Mesendoderm (in vitro differentiated cells): Measurements from ENCODE around the gene SAMD4B.

Experiments used
- DNase-seq: peaks from one replicate; pipeline ENCODE4 v3.0.0; 2013
- H2AK5ac ChIP-seq: 2 replicates; pipeline ENCODE4 v1.6.1; 2013; ENCODE audit warnings: low read length, inconsistent platforms
- H2BK120ac ChIP-seq: 2 replicates; pipeline ENCODE4 v1.6.1; 2013; ENCODE audit warnings: low read depth, mild to moderate bottlenecking, low read length, moderate library complexity, mixed read lengths
- H2BK15ac ChIP-seq: replicated peaks from 2 replicates; pipeline ENCODE4 v1.6.1; 2013; ENCODE audit warnings: low read depth, mild to moderate bottlenecking, moderate library complexity
- H2BK5ac ChIP-seq: 2 replicates; pipeline ENCODE4 v1.6.1; 2013; ENCODE audit warnings: low read length, inconsistent platforms
- H3K18ac ChIP-seq: 2 replicates; pipeline ENCODE4 v1.6.1; 2013; ENCODE audit warnings: mild to moderate bottlenecking, low read length, mixed read lengths
- H3K23ac ChIP-seq: one replicate; pipeline ENCODE4 v1.6.1; 2013; ENCODE audit warnings: low read length
- H3K27ac ChIP-seq: 2 replicates; pipeline ENCODE4 v1.5.1; 2013; ENCODE audit warnings: low read depth, mild to moderate bottlenecking, inconsistent platforms, low read length, moderate library complexity
- H3K27me3 ChIP-seq: 2 replicates; pipeline ENCODE4 v1.6.1; 2013; ENCODE audit warnings: low read length, control low read depth, mild to moderate bottlenecking, inconsistent platforms; ENCODE audit not compliant: insufficient read depth, poor library complexity
- H3K36me3 ChIP-seq: 2 replicates; pipeline ENCODE4 v1.6.1; 2013; ENCODE audit warnings: low read length, inconsistent platforms; ENCODE audit not compliant: control insufficient read depth, insufficient read depth
- H3K4ac ChIP-seq: one replicate; pipeline ENCODE4 v1.6.1; 2013; ENCODE audit warnings: low read depth, mild to moderate bottlenecking, low read length, moderate library complexity
- H3K4me1 ChIP-seq: 2 replicates; pipeline ENCODE4 v1.6.1; 2013; ENCODE audit warnings: low read depth, low read length, inconsistent platforms; ENCODE audit not compliant: control insufficient read depth
- H3K4me2 ChIP-seq: 2 replicates; pipeline ENCODE4 v1.6.1; 2013; ENCODE audit warnings: low read length
- H3K4me3 ChIP-seq: 2 replicates; pipeline ENCODE4 v1.5.1; 2013; ENCODE audit warnings: mild to moderate bottlenecking, low read length
- H3K56ac ChIP-seq: one replicate; pipeline ENCODE4 v1.6.1; 2013; ENCODE audit warnings: low read length
- H3K79me1 ChIP-seq: 2 replicates; pipeline ENCODE4 v1.6.1; 2013; ENCODE audit warnings: low read length, inconsistent platforms
- H3K79me2 ChIP-seq: 2 replicates; pipeline ENCODE4 v1.6.1; 2013; ENCODE audit warnings: mild to moderate bottlenecking, low read length; ENCODE audit not compliant: control insufficient read depth, insufficient read depth
- H3K9ac ChIP-seq: 2 replicates; pipeline ENCODE4 v1.6.1; 2013; ENCODE audit warnings: low read length, inconsistent platforms
- H4K5ac ChIP-seq: one replicate; pipeline ENCODE4 v1.6.1; 2013; ENCODE audit warnings: low read length
- H4K8ac ChIP-seq: one replicate; pipeline ENCODE4 v1.6.1; 2013; ENCODE audit warnings: low read depth, mild to moderate bottlenecking, control low read depth, low read length, moderate library complexity
- WGBS: extraction: QIAGEN DNeasy Blood & Tissue Kit; methylation state at CpG from one replicate; pipeline ENCODE4 v1.1.7; 2013; ENCODE audit warnings: low lambda C conversion rate, missing lambda C conversion rate; ENCODE audit not compliant: insufficient coverage; ENCODE audit errors: extremely low coverage; 5-methylcytosine and 5-hydroxymethylcytosine counted together

The SAMD4B gene

GRCh38 chr19:39379865-39380396 lies 37.7 kb downstream of the SAMD4B start:
- no peak for DNase-seq
- no CpG with 5 or more reads among the region's 14 CpGs for WGBS
- Histone ChIP-seq H3K4me2 (no peak overlapping the region), H3K4ac (no peak overlapping the region), H3K27me3 (no peaks in the 10 kb centered on the region), H3K4me1 (no peaks in the 10 kb centered on the region), H3K36me3 (peaks cover 21% of the 10 kb centered on the region), H3K9ac (no peak overlapping the region), H3K79me2 (no peaks in the 10 kb centered on the region), H3K23ac (no peak overlapping the region), H2BK120ac (no peak overlapping the region), H2BK5ac (no peak overlapping the region), H2BK15ac (no peak overlapping the region), H3K27ac (no peak overlapping the region), H3K56ac (no peak overlapping the region), H3K4me3 (no peak overlapping the region), H4K8ac (no peak overlapping the region), H3K79me1 (no peaks in the 10 kb centered on the region), H2AK5ac (no peak overlapping the region), H4K5ac (no peak overlapping the region), H3K18ac (no peak overlapping the region)

- Histone ChIP-seq H3K4ac (no peak overlapping the region), H3K27me3 (no peaks in the 10 kb centered on the region), H3K18ac (no peak overlapping the region), H3K9ac (no peak overlapping the region), H3K4me3 (no peak overlapping the region), H3K79me1 (no peaks in the 10 kb centered on the region), H3K4me2 (no peak overlapping the region), H3K27ac (no peak overlapping the region), H3K23ac (no peak overlapping the region), H4K5ac (no peak overlapping the region), H2AK5ac (no peak overlapping the region), H2BK120ac (no peak overlapping the region), H3K36me3 (peaks cover 21% of the 10 kb centered on the region), H4K8ac (no peak overlapping the region), H2BK15ac (no peak overlapping the region), H3K4me1 (no peaks in the 10 kb centered on the region), H3K79me2 (no peaks in the 10 kb centered on the region), H2BK5ac (no peak overlapping the region), H3K56ac (no peak overlapping the region)
- no peak for DNase-seq
- no CpG with 5 or more reads among the region's 17 CpGs for WGBS
These were observed 38.6 kb downstream of the SAMD4B start for GRCh38 chr19:39380521-39381502.

- Histone ChIP-seq H3K27me3 (no peaks in the 10 kb centered on the region), H3K23ac (no peak overlapping the region), H3K56ac (no peak overlapping the region), H3K4me3 (no peak overlapping the region), H2AK5ac (no peak overlapping the region), H2BK15ac (no peak overlapping the region), H3K4me1 (no peaks in the 10 kb centered on the region), H3K18ac (no peak overlapping the region), H3K27ac (no peak overlapping the region), H2BK5ac (no peak overlapping the region), H3K4me2 (no peak overlapping the region), H3K36me3 (peaks cover 20% of the 10 kb centered on the region), H3K79me1 (no peaks in the 10 kb centered on the region), H3K79me2 (no peaks in the 10 kb centered on the region), H3K9ac (no peak overlapping the region), H4K5ac (no peak overlapping the region), H3K4ac (no peak overlapping the region), H4K8ac (no peak overlapping the region), H2BK120ac (no peak overlapping the region)
- no peak for DNase-seq
- WGBS: no CpG with 5 or more reads among the region's 10 CpGs
These were observed 39.8 kb downstream of the SAMD4B start for GRCh38 chr19:39381910-39382611.

- Histone ChIP-seq H3K4ac (no peak overlapping the region), H2AK5ac (no peak overlapping the region), H3K4me2 (no peak overlapping the region), H3K4me1 (no peaks in the 10 kb centered on the region), H4K8ac (no peak overlapping the region), H4K5ac (no peak overlapping the region), H3K23ac (no peak overlapping the region), H3K4me3 (no peak overlapping the region), H2BK15ac (no peak overlapping the region), H3K27me3 (no peaks in the 10 kb centered on the region), H3K79me1 (no peaks in the 10 kb centered on the region), H2BK120ac (no peak overlapping the region), H2BK5ac (no peak overlapping the region), H3K18ac (no peak overlapping the region), H3K27ac (no peak overlapping the region), H3K79me2 (no peaks in the 10 kb centered on the region), H3K36me3 (peaks cover 13% of the 10 kb centered on the region), H3K56ac (no peak overlapping the region), H3K9ac (no peak overlapping the region)
- WGBS: no CpG with 5 or more reads among the region's 18 CpGs
- no peak for DNase-seq
These were observed 41.0 kb downstream of the SAMD4B start for GRCh38 chr19:39382991-39383828.

- H3K27me3 ChIP-seq: no peaks in the 10 kb centered on the region
- H3K56ac ChIP-seq: no peak overlapping the region
- no CpG with 5 or more reads among the region's 9 CpGs for whole genome bisulfite sequencing
- no peak overlapping the region for H3K23ac ChIP-seq
- peaks cover 3% of the 10 kb centered on the region for H3K79me1 ChIP-seq
- H4K5ac ChIP-seq: no peak overlapping the region
- H4K8ac ChIP-seq: no peak overlapping the region
- no peak overlapping the region for H2BK120ac ChIP-seq
- H3K4ac ChIP-seq: no peak overlapping the region
- H3K4me1 ChIP-seq: no peaks in the 10 kb centered on the region
- no peak overlapping the region for H2BK5ac ChIP-seq
- peaks cover 3% of the 10 kb centered on the region for H3K79me2 ChIP-seq
- no peak overlapping the region for H2BK15ac ChIP-seq
- peaks cover 11% of the 10 kb centered on the region for H3K36me3 ChIP-seq
- H3K9ac ChIP-seq: no peak overlapping the region
- no peak overlapping the region for H3K4me3 ChIP-seq
- no peak overlapping the region for H2AK5ac ChIP-seq
- H3K27ac ChIP-seq: no peak overlapping the region
- peak; percentile 23 for DNase-seq
- no peak overlapping the region for H3K4me2 ChIP-seq
- no peak overlapping the region for H3K18ac ChIP-seq
These were observed 42.8 kb downstream of the SAMD4B start for GRCh38 chr19:39384839-39385568.
